ENCODE measurements around the gene IFNA21. TPM values are rescaled to one million over a fixed set of nuclear protein-coding genes. Genes with fewer than 3 reads are reported as not detected.
"Not testable (repeated sequence)": the region's sequence is repeated elsewhere in the genome, so short reads cannot be mapped to it uniquely, and the experiment has no call there.

Gene IFNA21
- total RNA-seq, 1 experiment from 2014 or later: not detected

DNA sequence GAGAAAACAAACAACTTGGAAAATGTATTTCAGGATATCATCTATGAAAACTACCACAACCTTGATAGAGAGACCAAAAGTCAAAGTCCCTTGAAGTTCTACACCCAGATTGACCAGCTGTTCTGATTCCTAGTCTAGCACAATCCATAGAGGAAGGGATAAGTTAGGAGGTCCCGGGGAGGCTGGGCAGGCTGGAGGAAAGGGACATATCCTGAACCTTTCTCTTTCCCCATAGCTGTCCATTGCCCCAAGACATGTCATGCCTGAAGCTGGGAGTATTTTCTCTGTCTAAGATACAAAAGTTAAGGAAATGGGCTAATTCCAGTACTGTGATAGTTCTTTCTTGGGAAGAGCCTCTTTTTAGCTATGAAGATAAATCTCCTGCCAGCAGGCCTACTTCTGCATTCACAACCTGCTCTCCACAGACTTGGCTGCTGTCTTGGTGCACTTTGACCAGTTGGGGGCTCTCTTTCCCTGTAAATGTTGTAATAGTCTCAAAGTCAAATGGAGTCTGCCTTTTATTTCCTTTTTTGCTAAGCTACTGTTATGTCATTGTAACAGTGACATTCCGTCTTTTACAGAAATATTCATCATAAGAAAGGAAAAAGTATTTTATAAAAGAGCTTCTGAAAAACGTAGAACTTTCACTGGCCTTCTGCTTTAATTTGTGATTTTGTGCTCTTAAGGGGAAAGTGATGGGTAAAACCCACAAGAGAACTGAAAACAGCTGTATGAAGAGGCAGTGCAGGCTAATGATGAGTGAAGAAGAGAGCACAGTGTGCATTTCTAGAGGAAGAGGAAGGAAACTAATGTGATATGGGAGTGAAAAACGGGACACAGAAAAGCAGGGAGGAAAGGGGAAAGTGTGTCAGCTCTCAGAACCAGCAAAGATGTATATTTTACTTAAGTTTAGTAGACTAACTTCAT lies 16.6 kb upstream of the IFNA21 start:
- POLR2A ChIA-PET (ENCODE audit: low non-redundant PET); H3K4me3 ChIP-seq (ENCODE audit: low read depth, low read length, poor library complexity, severe bottlenecking); H3K27me3 ChIP-seq (replicated peaks; ENCODE audit: insufficient read depth, low read depth, low read length, poor library complexity); CTCF ChIA-PET; BruUV-seq (replicated peaks); intact Hi-C loops (cut with micrococcal nuclease; ENCODE audit: unreplicated experiment); H3K36me3 ChIP-seq (ENCODE audit: insufficient read depth, low read length, poor library complexity, severe bottlenecking); H3K9me3 ChIP-seq (ENCODE audit: low read depth, low read length, poor library complexity, severe bottlenecking); H3K27ac ChIP-seq (ENCODE audit: low read depth, low read length, poor library complexity, severe bottlenecking); H3K4me1 ChIP-seq (ENCODE audit: insufficient read depth, low read length, poor library complexity, severe bottlenecking): not testable (repeated sequence)
- TF ChIP-seq, protein P1, sequence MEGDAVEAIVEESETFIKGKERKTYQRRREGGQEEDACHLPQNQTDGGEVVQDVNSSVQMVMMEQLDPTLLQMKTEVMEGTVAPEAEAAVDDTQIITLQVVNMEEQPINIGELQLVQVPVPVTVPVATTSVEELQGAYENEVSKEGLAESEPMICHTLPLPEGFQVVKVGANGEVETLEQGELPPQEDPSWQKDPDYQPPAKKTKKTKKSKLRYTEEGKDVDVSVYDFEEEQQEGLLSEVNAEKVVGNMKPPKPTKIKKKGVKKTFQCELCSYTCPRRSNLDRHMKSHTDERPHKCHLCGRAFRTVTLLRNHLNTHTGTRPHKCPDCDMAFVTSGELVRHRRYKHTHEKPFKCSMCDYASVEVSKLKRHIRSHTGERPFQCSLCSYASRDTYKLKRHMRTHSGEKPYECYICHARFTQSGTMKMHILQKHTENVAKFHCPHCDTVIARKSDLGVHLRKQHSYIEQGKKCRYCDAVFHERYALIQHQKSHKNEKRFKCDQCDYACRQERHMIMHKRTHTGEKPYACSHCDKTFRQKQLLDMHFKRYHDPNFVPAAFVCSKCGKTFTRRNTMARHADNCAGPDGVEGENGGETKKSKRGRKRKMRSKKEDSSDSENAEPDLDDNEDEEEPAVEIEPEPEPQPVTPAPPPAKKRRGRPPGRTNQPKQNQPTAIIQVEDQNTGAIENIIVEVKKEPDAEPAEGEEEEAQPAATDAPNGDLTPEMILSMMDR (conservative IDR thresholded peaks at IDR 0.05; ENCODE audit: low read depth, low read length): peak; percentile 47
- peak; percentile 14 for DNase-seq (ENCODE audit: low spot score)

DNA sequence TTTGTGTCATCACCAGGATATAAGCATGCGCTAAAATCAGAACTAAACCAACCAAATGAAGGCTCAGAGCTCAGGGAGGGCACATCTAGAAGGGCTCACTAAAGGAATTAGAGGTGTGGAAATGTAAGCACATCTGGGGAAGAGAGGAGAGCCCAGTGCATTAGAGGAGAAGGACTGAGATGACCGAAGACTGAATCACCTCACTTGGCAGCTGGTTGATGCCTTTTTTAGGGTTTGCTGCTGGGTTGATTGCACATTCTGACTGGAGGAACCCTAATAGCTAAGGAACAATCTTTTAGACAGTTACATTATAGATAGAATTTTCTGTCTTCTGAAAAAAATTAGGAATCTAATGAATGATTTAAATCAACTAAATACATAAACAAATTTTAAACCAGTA lies 8.2 kb upstream of the IFNA21 start:
- Histone ChIP-seq H3K27ac (ENCODE audit: low read depth, low read length, poor library complexity, severe bottlenecking) (no peak overlapping the region), H3K27me3 (replicated peaks; ENCODE audit: insufficient read depth, low read depth, low read length, poor library complexity) (no peaks in the 10 kb centered on the region), H3K4me1 (ENCODE audit: insufficient read depth, low read length, poor library complexity, severe bottlenecking) (no peaks in the 10 kb centered on the region), H3K4me3 (ENCODE audit: low read depth, low read length, poor library complexity, severe bottlenecking) (no peak overlapping the region), H3K36me3 (ENCODE audit: insufficient read depth, low read length, poor library complexity, severe bottlenecking) (no peaks in the 10 kb centered on the region), H3K9me3 (ENCODE audit: low read depth, low read length, poor library complexity, severe bottlenecking) (no peaks in the 10 kb centered on the region)
- intact Hi-C loops (cut with micrococcal nuclease; ENCODE audit: unreplicated experiment): no loop called here
- ChIA-PET POLR2A (ENCODE audit: low non-redundant PET) (no interaction called here), CTCF (no interaction called here)
- no peak for DNase-seq (ENCODE audit: low spot score)
- TF ChIP-seq, protein P1 (conservative IDR thresholded peaks at IDR 0.05; ENCODE audit: low read depth, low read length): no peak
- no peak for TF ChIP-seq EZH2 (IDR thresholded peaks at IDR 0.05; ENCODE audit: borderline replicate concordance, low read depth, low read length, poor library complexity, severe bottlenecking)
- no TSS peak for BruUV-seq (replicated peaks)

DNA sequence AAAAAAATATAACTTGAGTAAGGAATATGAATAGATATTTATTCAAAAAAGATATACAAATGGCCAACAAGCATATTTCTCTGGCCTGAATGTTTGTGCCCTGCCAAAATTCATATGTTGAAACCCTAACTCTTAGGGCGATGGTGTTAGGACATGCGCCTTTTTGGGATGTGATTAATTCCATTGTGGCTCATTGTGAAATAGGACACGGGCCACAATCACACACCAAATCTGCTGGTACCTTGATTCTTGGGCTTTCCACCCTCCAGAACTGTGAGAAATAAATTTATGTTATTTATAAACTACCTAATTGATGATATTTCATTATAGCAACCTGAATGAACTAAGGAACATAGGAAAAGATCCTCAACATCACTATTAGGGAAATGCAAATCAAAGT lies 5.7 kb upstream of the IFNA21 start:
- no TSS peak for BruUV-seq (replicated peaks)
- intact Hi-C loops (cut with micrococcal nuclease; ENCODE audit: unreplicated experiment): no loop called here
- TF ChIP-seq, protein P1 (conservative IDR thresholded peaks at IDR 0.05; ENCODE audit: low read depth, low read length): no peak
- TF ChIP-seq EZH2 (IDR thresholded peaks at IDR 0.05; ENCODE audit: borderline replicate concordance, low read depth, low read length, poor library complexity, severe bottlenecking): no peak
- Histone ChIP-seq H3K27me3 (replicated peaks; ENCODE audit: insufficient read depth, low read depth, low read length, poor library complexity) (no peaks in the 10 kb centered on the region), H3K4me3 (ENCODE audit: low read depth, low read length, poor library complexity, severe bottlenecking) (no peak overlapping the region), H3K9me3 (ENCODE audit: low read depth, low read length, poor library complexity, severe bottlenecking) (no peaks in the 10 kb centered on the region), H3K4me1 (ENCODE audit: insufficient read depth, low read length, poor library complexity, severe bottlenecking) (no peaks in the 10 kb centered on the region), H3K27ac (ENCODE audit: low read depth, low read length, poor library complexity, severe bottlenecking) (no peak overlapping the region), H3K36me3 (ENCODE audit: insufficient read depth, low read length, poor library complexity, severe bottlenecking) (no peaks in the 10 kb centered on the region)
- no peak for DNase-seq (ENCODE audit: low spot score)
- ChIA-PET CTCF (no interaction called here), POLR2A (ENCODE audit: low non-redundant PET) (no interaction called here)
